Right renal pelvis (tissue), 4 donors: ENCODE results near the gene SYT1. TPM values are rescaled to one million over a fixed set of nuclear protein-coding genes. Genes with fewer than 3 reads are reported as not detected.
"Not testable (repeated sequence)": the region's sequence is repeated elsewhere in the genome, so short reads cannot be mapped to it uniquely, and the experiment has no call there.

ENCODE experiments used
- DNase-seq, 4 donors: peaks; one replicate each; pipeline ENCODE4 v3.0.0-alpha.2; 2013; ENCODE audit warnings: low read depth in 4 of 4, low spot score in 3 of 4, missing footprints in 1 of 4
- polyA plus RNA-seq, 4 donors: library from polyadenylated mRNA; unstranded; fragments of 120-200 nt; gene quantifications; one replicate each; pipeline ENCODE4 v1.2.1, GENCODE V29; 2013; ENCODE audit not compliant: insufficient read length in 4 of 4

SYT1 gene
- polyA plus RNA-seq, 4 donors, result 17.0 to 25.3 (median 24.8) TPM

- no peak for DNase-seq
Observed at GRCh38 chr12:79199166-79199565, 334.6 kb downstream of the SYT1 start.

DNA sequence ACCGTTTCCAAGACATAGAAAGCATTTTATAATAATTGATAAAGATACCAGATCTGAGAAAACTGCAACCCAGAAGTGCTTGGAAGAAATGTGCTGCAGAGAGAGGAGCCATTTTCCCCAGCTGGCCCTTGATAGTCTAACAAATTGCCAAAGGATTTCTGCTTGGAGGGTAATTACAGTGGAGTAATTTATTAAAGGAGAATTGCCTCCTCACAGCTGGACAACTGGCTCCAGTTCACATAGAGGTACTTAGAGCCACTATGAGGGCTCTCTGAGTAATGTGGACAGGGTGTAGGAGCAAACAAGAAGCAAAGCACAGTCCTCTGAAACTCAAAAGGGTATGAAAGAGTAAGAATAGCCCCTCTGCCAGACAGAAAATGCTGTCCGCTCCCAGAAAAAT, 335.6 kb downstream of the SYT1 start:
- DNase-seq, result no peak

GRCh38 chr12:79203058-79203647, 338.6 kb downstream of the SYT1 start:
- no peak for DNase-seq

DNA sequence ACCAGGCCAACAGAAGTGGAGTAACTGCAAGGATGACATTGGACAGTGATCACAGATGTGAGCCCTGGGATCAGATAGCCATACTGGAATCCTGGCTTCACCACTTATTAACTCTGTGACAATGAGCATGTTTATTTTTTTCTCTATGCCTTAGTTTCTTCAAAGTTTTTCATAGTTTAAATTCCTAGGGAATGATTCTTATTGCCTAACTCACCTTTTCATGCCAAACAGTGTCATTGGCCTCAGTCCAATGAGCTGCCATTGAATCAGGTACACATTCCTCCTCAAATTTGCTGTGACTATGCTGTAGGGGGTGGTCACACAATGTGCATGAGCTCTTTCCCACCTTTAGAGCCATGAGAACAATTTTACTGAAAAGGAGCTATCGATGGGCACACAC, 342.3 kb downstream of the SYT1 start:
- no peak for DNase-seq

- not testable (repeated sequence) for DNase-seq
Observed at GRCh38 chr12:79210403-79210802, 345.8 kb downstream of the SYT1 start.

DNA sequence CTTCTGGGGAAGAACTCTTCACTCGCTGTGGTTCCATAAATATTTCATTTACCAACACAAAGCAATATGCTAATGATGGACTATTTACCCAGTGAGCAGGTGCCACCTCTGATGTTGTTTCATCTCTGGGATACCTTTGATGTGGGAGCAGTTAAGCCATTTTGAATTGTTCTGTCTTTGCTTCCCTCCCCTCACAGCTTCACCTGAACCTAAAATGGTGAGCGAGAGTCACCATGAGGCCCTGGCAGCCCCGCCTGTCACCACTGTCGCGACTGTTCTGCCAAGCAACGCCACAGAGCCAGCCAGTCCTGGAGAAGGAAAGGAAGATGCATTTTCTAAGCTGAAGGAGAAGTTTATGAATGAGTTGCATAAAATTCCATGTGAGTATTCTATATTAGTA, 352.7 kb downstream of the SYT1 start:
- no peak for DNase-seq

- DNase-seq, result no peak
Observed at GRCh38 chr12:79223210-79223609, 358.6 kb downstream of the SYT1 start.

- no peak for DNase-seq
Observed at GRCh38 chr12:79223761-79224160, 359.2 kb downstream of the SYT1 start.

- DNase-seq, result no peak
Observed at GRCh38 chr12:79227091-79227490, 362.5 kb downstream of the SYT1 start.

DNA sequence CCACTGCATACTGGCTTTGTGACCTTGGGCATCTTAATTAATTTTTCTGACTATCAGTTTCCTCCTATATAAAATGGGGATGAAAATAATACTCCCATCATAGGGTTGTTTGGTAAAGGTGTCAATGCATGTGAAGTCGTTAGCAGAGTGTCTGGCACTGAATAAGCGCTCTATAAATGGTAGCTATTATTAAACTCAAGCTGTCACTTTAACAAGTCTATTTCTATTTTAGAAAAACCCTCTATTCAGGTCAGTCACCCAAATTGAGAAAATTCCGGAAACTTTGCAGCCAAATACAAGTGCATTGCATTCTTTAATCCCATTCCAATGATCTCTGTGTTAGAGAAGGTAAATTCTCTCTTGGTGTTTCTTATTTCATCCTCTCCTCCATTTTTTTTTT, 363.1 kb downstream of the SYT1 start:
- DNase-seq, result no peak

GRCh38 chr12:79233341-79233781, 368.8 kb downstream of the SYT1 start:
- no peak for DNase-seq

- no peak for DNase-seq
Observed at GRCh38 chr12:79236920-79237319, 372.3 kb downstream of the SYT1 start.

GRCh38 chr12:79238246-79238645, 373.7 kb downstream of the SYT1 start:
- no peak for DNase-seq

DNA sequence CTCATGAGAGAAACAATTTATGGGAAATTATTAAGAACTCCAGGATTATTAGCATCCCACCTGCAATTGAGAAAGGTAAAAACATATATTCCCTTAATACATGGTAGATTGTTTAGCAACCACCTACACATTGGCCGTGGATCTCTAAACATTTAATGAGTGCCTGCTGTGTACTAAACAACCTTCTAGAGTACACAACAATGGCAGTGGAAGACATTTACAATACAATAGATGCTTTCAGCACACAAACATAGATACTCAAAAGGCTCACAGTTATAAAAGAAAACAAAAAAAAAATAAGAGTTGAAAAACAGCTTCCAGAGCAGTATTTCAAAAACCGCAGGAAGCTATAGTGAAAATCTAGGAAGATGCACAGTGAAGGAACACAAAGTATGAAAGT, 382.9 kb downstream of the SYT1 start:
- no peak for DNase-seq

GRCh38 chr12:79250186-79250585, 385.6 kb downstream of the SYT1 start:
- DNase-seq, result no peak

- DNase-seq, result no peak
Observed at GRCh38 chr12:79250960-79251755, 386.6 kb downstream of the SYT1 start.

GRCh38 chr12:79252358-79253075, 387.9 kb downstream of the SYT1 start:
- no peak for DNase-seq

- DNase-seq, result no peak
Observed at GRCh38 chr12:79255288-79255687, 390.7 kb downstream of the SYT1 start.

- no peak for DNase-seq
Observed at GRCh38 chr12:79260923-79261322, 396.3 kb downstream of the SYT1 start.

- no peak for DNase-seq
Observed at GRCh38 chr12:79262938-79263337, 398.4 kb downstream of the SYT1 start.

- no peak for DNase-seq
Observed at GRCh38 chr12:79266343-79267144, 402.0 kb downstream of the SYT1 start.
